ENCODE data around the gene KRTAP12-3.

The KRTAP12-3 gene

DNA sequence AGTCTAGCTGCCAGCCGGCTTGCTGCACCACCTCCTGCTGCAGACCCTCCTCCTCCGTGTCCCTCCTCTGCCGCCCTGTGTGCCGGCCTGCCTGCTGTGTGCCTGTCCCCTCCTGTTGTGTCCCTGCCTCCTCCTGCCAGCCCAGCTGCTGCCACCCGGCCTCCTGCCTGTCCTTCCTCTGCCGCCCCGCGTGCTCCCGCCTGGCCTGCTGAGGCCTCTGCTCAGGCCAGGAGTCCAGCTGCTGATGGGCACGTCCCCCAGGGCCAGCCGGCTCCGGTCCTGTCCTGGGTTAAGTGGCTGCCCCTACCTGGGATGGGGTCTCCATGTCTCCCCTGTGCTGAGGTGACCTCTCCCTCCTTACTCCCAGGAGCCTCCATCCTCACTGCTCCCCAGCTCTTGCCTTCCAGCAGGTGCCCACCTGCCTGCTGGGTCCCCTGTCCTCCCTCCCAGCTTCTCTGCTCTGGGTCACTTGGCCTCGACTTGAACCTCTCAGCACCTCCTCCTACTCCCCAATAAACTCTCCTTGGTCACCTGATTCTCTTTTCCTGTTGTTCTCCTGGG lies 45.0 kb upstream of the KRTAP12-3 start:
- intact Hi-C loops (cut with DNase I; ENCODE audit: low total_unique reads): no loop called here
- no peak for DNase-seq
- Histone ChIP-seq H3K4me3 (no peak overlapping the region), H3K27ac (no peak overlapping the region), H3K36me3 (no peaks in the 10 kb centered on the region), H3K27me3 (peaks cover 0 to 41% of the 10 kb centered on the region in 2 donors), H3K9me3 (peaks cover 0 to 24% (median 21%) of the 10 kb centered on the region in 3 donors), H3K4me1 (no peaks in the 10 kb centered on the region)
- TF ChIP-seq, protein P1, sequence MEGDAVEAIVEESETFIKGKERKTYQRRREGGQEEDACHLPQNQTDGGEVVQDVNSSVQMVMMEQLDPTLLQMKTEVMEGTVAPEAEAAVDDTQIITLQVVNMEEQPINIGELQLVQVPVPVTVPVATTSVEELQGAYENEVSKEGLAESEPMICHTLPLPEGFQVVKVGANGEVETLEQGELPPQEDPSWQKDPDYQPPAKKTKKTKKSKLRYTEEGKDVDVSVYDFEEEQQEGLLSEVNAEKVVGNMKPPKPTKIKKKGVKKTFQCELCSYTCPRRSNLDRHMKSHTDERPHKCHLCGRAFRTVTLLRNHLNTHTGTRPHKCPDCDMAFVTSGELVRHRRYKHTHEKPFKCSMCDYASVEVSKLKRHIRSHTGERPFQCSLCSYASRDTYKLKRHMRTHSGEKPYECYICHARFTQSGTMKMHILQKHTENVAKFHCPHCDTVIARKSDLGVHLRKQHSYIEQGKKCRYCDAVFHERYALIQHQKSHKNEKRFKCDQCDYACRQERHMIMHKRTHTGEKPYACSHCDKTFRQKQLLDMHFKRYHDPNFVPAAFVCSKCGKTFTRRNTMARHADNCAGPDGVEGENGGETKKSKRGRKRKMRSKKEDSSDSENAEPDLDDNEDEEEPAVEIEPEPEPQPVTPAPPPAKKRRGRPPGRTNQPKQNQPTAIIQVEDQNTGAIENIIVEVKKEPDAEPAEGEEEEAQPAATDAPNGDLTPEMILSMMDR (IDR thresholded peaks at IDR 0.05): no peak

DNA sequence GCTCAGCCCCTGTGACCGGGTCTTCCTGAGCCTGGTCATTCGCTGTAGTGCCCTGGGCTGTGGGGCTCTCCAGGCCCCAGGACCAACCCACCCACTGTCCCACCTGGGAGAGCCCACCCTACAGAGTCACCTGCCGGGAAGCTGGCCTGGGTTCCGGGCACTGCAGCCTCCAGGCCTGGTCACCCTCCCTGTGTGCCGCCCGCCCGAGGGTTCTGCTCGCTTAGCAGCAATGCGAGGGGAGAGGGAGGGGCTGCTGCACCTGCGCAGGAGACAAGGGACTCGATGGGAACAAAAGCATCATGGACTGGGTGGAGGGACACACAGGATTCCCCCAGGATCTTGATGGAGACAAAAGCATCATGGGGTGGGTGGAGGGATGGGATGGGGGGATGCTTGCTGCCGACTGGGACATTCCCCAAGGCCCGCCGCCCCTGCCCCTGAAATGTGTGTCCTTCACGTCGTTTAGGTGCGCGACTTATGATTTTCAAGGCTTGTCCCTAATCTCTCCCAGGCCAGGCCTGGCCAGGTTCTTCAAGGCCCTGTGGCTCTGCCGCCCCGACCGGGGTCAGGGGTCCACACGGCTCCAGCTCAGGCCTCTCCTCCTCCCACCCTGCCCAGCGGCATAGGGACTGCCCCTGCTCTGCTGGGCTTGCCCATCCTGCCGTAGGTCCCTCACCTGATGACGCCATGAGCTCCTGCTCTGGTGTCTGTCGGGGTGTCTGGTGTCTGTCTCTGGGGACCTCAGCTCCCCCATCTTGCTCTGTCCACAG lies 44.2 kb upstream of the KRTAP12-3 start:
- DNase-seq: no peak
- peaks cover 0 to 24% (median 21%) of the 10 kb centered on the region in 3 donors for H3K9me3 ChIP-seq
- intact Hi-C loops (cut with DNase I; ENCODE audit: low total_unique reads): no loop called here
- H3K4me3 ChIP-seq: no peak overlapping the region
- H3K36me3 ChIP-seq: no peaks in the 10 kb centered on the region
- no peak overlapping the region for H3K27ac ChIP-seq
- H3K27me3 ChIP-seq: peaks cover 0 to 41% of the 10 kb centered on the region in 2 donors
- H3K4me1 ChIP-seq: no peaks in the 10 kb centered on the region
- TF ChIP-seq, protein P1 (IDR thresholded peaks at IDR 0.05): no peak

DNA sequence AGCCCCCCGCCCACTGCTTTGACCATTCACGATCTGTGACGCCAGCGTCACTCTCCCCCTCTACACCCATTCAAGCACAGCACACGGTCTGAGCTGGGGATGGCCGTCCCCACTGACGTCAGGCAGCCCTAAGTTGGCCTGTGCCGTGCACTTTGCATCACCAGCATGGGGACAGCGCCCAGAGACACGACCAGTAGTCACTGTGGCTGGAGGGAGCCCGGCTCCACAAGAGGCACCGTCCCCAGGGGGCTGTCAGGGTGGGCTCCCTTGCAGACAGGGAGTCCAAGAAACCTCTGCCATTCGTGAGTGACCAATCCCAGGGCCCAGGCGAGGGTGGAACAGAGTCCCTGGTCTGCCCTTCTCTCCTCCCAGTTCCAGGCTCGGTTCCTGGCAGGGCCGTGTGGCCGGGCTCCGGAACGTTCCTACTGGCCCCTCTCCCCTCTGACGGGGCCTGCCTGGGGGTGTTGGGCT lies 43.5 kb upstream of the KRTAP12-3 start:
- Histone ChIP-seq H3K27me3 (peaks cover 0 to 41% of the 10 kb centered on the region in 2 donors), H3K4me3 (no peak overlapping the region), H3K27ac (no peak overlapping the region), H3K9me3 (peaks cover 0 to 23% (median 18%) of the 10 kb centered on the region in 3 donors), H3K36me3 (no peaks in the 10 kb centered on the region), H3K4me1 (no peaks in the 10 kb centered on the region)
- intact Hi-C loops (cut with DNase I; ENCODE audit: low total_unique reads): no loop called here
- DNase-seq: no peak
- TF ChIP-seq, protein P1 (IDR thresholded peaks at IDR 0.05): no peak

DNA sequence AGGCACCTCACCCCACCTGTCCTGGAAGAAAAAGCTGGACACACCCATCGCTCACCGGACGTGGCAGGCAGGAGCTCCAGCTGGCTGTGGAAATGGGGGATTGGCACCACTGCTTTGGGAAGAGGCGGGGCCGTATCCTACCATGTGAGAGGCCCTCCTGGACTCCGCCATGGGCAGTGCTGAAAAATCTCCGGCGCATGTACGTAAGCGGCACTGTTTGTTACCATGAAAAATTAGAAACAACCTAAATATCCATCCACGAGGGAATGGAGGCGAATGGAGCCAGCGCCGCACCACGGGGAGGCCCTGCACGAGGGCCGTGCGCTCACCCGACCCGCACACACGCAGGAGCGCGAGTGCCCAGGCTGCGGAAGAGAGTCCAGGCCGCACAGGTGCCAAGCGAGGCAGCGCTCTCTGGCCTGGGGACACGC lies 42.8 kb upstream of the KRTAP12-3 start:
- Histone ChIP-seq H3K27me3 (peaks cover 0 to 41% of the 10 kb centered on the region in 2 donors), H3K9me3 (peaks cover 0 to 20% (median 13%) of the 10 kb centered on the region in 3 donors), H3K27ac (no peak overlapping the region), H3K4me1 (no peaks in the 10 kb centered on the region), H3K4me3 (no peak overlapping the region), H3K36me3 (no peaks in the 10 kb centered on the region)
- TF ChIP-seq, protein P1 (IDR thresholded peaks at IDR 0.05): no peak
- DNase-seq: no peak
- intact Hi-C loops (cut with DNase I; ENCODE audit: low total_unique reads): no loop called here

DNA sequence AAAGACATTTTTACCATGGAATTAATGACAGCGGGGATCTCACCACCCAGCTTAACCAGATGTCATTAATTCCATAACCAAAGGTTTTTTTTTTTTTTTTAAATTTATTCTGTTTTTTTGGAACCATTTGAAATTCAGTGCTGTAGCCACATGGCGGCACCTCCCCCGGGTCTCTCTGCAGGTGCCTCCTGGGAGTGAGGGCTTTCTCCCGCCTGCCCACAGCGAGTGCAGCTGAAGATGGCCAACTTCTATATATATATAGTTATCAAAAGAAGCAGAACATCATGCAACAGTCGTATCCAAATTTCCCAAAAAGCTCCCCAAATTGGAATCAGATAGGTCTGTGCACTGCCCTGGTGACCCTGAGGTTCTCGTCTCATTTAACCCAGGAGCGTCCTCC lies 42.3 kb upstream of the KRTAP12-3 start:
- H3K4me1 ChIP-seq: no peaks in the 10 kb centered on the region
- intact Hi-C loops (cut with DNase I; ENCODE audit: low total_unique reads): no loop called here
- H3K9me3 ChIP-seq: peaks cover 0 to 15% (median 8%) of the 10 kb centered on the region in 3 donors
- H3K27me3 ChIP-seq: peaks cover 0 to 41% of the 10 kb centered on the region in 2 donors
- H3K27ac ChIP-seq: no peak overlapping the region
- DNase-seq: no peak
- H3K36me3 ChIP-seq: no peaks in the 10 kb centered on the region
- TF ChIP-seq, protein P1 (IDR thresholded peaks at IDR 0.05): no peak
- H3K4me3 ChIP-seq: no peak overlapping the region

Data from tibial artery (tissue), 4 donors.